Ishikawa (cell line): Measurements from ENCODE around the gene RELT.

Source experiments
- EP300 ChIP-seq: IDR thresholded peaks from 2 replicates; pipeline ENCODE4 v1.6.1; 2012; ENCODE audit warnings: borderline replicate concordance
- RAD21 ChIP-seq: IDR thresholded peaks from 2 replicates; pipeline ENCODE4 v1.6.1; 2012; ENCODE audit warnings: low read depth
- TEAD4 ChIP-seq: IDR thresholded peaks from 2 replicates; pipeline ENCODE4 v1.6.1; 2012

GRCh38 chr11:73399159-73399590 lies 23.0 kb downstream of the RELT start:
- TF ChIP-seq EP300: no peak
- TF ChIP-seq RAD21: no peak
- TF ChIP-seq TEAD4: no peak
